Esophagus squamous epithelium (tissue), 4 donors: ENCODE results near the gene SHC2.

Source experiments
- CTCF ChIP-seq, 6 experiments: fragments of 450-650 bp in 4 of 6; fragments of 200-600 bp in 2 of 6; sonication (generic) in 2 of 6; IDR thresholded peaks; one replicate each; pipeline ENCODE4 v1.5.1; 2016 to 2019; ENCODE audit warnings: antibody characterized with exemption in 6 of 6, mild to moderate bottlenecking in 4 of 6, moderate library complexity in 4 of 6
- POLR2A ChIP-seq, 4 donors: fragments of 450-650 bp; IDR thresholded peaks; one replicate each; pipeline ENCODE4 v1.6.1; 2017; ENCODE audit warnings: antibody characterized with exemption in 4 of 4, mild to moderate bottlenecking in 4 of 4, moderate library complexity in 3 of 4

- TF ChIP-seq CTCF (IDR thresholded peaks at IDR 0.05), result no peak
- TF ChIP-seq POLR2A (IDR thresholded peaks at IDR 0.05), result no peak
Observed at GRCh38 chr19:461721-462551, 1.1 kb upstream of the SHC2 start.
